Measurements from ENCODE around the gene ST3GAL6. TPM values are rescaled to one million over a fixed set of nuclear protein-coding genes. Genes with fewer than 3 reads are reported as not detected.

The ST3GAL6 gene
- total and polyA plus RNA-seq, 2 of the 13 experiments (the other 11 are each of a cell fraction or from before 2014, with no cell fraction given): 17.5 to 23.2 TPM

DNA sequence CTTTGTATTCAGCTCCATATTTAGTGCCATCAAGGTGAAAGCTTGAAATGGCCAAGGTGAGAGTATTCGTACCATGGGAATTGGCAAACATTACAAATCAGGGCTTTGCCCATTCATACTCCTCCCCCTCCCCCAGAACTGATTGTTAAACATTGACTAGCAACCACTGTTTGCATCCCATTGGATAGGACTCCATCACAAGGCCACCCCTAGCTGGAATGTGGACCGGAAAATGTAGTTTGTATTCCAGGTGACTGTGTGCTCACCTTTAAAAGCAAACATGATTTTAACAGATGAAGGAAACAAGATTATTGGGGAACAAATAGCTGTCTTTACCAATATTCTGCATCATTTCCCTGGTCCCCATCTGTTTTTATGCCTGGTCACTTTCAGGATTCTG, 14.1 kb downstream of the ST3GAL6 start (continued):
- TF ChIP-seq, protein P1, sequence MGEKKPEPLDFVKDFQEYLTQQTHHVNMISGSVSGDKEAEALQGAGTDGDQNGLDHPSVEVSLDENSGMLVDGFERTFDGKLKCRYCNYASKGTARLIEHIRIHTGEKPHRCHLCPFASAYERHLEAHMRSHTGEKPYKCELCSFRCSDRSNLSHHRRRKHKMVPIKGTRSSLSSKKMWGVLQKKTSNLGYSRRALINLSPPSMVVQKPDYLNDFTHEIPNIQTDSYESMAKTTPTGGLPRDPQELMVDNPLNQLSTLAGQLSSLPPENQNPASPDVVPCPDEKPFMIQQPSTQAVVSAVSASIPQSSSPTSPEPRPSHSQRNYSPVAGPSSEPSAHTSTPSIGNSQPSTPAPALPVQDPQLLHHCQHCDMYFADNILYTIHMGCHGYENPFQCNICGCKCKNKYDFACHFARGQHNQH (CRISPR knock-in tag; IDR thresholded peaks at IDR 0.05): no peak
- TF ChIP-seq, protein P2, sequence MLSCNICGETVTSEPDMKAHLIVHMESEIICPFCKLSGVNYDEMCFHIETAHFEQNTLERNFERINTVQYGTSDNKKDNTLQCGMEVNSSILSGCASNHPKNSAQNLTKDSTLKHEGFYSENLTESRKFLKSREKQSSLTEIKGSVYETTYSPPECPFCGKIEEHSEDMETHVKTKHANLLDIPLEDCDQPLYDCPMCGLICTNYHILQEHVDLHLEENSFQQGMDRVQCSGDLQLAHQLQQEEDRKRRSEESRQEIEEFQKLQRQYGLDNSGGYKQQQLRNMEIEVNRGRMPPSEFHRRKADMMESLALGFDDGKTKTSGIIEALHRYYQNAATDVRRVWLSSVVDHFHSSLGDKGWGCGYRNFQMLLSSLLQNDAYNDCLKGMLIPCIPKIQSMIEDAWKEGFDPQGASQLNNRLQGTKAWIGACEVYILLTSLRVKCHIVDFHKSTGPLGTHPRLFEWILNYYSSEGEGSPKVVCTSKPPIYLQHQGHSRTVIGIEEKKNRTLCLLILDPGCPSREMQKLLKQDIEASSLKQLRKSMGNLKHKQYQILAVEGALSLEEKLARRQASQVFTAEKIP (CRISPR knock-in tag; IDR thresholded peaks at IDR 0.05; ENCODE audit: borderline replicate concordance): no peak
- TF ChIP-seq CBX5 (CRISPR knock-in tag; IDR thresholded peaks at IDR 0.05; ENCODE audit: borderline replicate concordance): no peak
- TF ChIP-seq, protein P3, sequence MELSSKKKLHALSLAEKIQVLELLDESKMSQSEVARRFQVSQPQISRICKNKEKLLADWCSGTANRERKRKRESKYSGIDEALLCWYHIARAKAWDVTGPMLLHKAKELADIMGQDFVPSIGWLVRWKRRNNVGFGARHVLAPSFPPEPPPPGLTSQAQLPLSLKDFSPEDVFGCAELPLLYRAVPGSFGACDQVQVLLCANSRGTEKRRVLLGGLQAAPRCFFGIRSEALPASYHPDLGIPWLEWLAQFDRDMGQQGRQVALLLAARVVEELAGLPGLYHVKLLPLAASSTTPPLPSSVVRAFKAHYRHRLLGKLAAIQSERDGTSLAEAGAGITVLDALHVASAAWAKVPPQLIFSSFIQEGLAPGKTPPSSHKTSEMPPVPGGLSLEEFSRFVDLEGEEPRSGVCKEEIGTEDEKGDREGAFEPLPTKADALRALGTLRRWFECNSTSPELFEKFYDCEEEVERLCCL (CRISPR knock-in tag; IDR thresholded peaks at IDR 0.05; ENCODE audit: borderline replicate concordance): no peak
- no peak for TF ChIP-seq MLLT10 (CRISPR knock-in tag; IDR thresholded peaks at IDR 0.05)
- no peak for TF ChIP-seq MTF2 (CRISPR knock-in tag; IDR thresholded peaks at IDR 0.05; ENCODE audit: borderline replicate concordance)
- TF ChIP-seq FOXO1 (CRISPR knock-in tag; IDR thresholded peaks at IDR 0.05): 0 out of 2 replicates have a peak, but pooled peaks have one; percentile 29
- TF ChIP-seq MEIS1 (CRISPR knock-in tag; IDR thresholded peaks at IDR 0.05; ENCODE audit: borderline replicate concordance): no peak
- no peak for TF ChIP-seq SP4 (CRISPR knock-in tag; IDR thresholded peaks at IDR 0.05)
- TF ChIP-seq CREM (IDR thresholded peaks at IDR 0.05): peak; percentile 43; the same call in 1 of the 2 replicates
- no peak for TF ChIP-seq CREM (CRISPR knock-in tag; IDR thresholded peaks at IDR 0.05)
- TF ChIP-seq, protein P4, sequence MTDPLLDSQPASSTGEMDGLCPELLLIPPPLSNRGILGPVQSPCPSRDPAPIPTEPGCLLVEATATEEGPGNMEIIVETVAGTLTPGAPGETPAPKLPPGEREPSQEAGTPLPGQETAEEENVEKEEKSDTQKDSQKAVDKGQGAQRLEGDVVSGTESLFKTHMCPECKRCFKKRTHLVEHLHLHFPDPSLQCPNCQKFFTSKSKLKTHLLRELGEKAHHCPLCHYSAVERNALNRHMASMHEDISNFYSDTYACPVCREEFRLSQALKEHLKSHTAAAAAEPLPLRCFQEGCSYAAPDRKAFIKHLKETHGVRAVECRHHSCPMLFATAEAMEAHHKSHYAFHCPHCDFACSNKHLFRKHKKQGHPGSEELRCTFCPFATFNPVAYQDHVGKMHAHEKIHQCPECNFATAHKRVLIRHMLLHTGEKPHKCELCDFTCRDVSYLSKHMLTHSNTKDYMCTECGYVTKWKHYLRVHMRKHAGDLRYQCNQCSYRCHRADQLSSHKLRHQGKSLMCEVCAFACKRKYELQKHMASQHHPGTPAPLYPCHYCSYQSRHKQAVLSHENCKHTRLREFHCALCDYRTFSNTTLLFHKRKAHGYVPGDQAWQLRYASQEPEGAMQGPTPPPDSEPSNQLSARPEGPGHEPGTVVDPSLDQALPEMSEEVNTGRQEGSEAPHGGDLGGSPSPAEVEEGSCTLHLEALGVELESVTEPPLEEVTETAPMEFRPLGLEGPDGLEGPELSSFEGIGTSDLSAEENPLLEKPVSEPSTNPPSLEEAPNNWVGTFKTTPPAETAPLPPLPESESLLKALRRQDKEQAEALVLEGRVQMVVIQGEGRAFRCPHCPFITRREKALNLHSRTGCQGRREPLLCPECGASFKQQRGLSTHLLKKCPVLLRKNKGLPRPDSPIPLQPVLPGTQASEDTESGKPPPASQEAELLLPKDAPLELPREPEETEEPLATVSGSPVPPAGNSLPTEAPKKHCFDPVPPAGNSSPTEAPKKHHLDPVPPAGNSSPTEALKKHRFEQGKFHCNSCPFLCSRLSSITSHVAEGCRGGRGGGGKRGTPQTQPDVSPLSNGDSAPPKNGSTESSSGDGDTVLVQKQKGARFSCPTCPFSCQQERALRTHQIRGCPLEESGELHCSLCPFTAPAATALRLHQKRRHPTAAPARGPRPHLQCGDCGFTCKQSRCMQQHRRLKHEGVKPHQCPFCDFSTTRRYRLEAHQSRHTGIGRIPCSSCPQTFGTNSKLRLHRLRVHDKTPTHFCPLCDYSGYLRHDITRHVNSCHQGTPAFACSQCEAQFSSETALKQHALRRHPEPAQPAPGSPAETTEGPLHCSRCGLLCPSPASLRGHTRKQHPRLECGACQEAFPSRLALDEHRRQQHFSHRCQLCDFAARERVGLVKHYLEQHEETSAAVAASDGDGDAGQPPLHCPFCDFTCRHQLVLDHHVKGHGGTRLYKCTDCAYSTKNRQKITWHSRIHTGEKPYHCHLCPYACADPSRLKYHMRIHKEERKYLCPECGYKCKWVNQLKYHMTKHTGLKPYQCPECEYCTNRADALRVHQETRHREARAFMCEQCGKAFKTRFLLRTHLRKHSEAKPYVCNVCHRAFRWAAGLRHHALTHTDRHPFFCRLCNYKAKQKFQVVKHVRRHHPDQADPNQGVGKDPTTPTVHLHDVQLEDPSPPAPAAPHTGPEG (CRISPR knock-in tag; IDR thresholded peaks at IDR 0.05): no peak
- TF ChIP-seq BHLHE40 (IDR thresholded peaks at IDR 0.05; ENCODE audit: low read length): no peak
- no peak for TF ChIP-seq ZNF619 (CRISPR knock-in tag; IDR thresholded peaks at IDR 0.05)
- TF ChIP-seq EP300 (IDR thresholded peaks at IDR 0.05; ENCODE audit: low read depth in 2 of 2, low read length in 2 of 2): peak in 1 of 2 experiments; percentile 78; a peak in 2 of 4 replicates
- peak; percentile 62; the same call in 1 of the 2 replicates for TF ChIP-seq EP300 (CRISPR knock-in tag; IDR thresholded peaks at IDR 0.05; ENCODE audit: borderline replicate concordance)
- no peak for TF ChIP-seq POLR2A (IDR thresholded peaks at IDR 0.05; ENCODE audit: insufficient read depth in 1 of 2, low read depth in 2 of 2, low read length in 2 of 2)
- TF ChIP-seq ZNF274 (CRISPR knock-in tag; IDR thresholded peaks at IDR 0.05): no peak
- TF ChIP-seq HNRNPLL (IDR thresholded peaks at IDR 0.05; ENCODE audit: low read depth, low read length, poor library complexity, severe bottlenecking): no peak
- peak; percentile 25; the same call in 1 of the 2 replicates for TF ChIP-seq HMG20A (CRISPR knock-in tag; IDR thresholded peaks at IDR 0.05; ENCODE audit: borderline replicate concordance)
- 0 out of 2 replicates have a peak, but pooled peaks have one; percentile 23 for TF ChIP-seq ONECUT2 (CRISPR knock-in tag; IDR thresholded peaks at IDR 0.05)
- TF ChIP-seq EED (CRISPR knock-in tag; IDR thresholded peaks at IDR 0.05): no peak
- no peak for TF ChIP-seq ZNF317 (CRISPR knock-in tag; IDR thresholded peaks at IDR 0.05)
